Effector memory CD4-positive, alpha-beta T cell (primary cell): ENCODE data around the gene BPHL.
"Not testable (repeated sequence)": the region's sequence is repeated elsewhere in the genome, so short reads cannot be mapped to it uniquely, and the experiment has no call there.

ENCODE experiments used
- DNase-seq, 3 donors: peaks; one replicate each; pipeline ENCODE4 v3.0.0-alpha.2; 2020
- H3K27ac ChIP-seq: 2 replicates; pipeline ENCODE4 v1.7.0; 2013; ENCODE audit warnings: mild to moderate bottlenecking, low read length, moderate library complexity; ENCODE audit not compliant: insufficient read depth, poor library complexity, severe bottlenecking
- H3K27me3 ChIP-seq: replicated peaks from 2 replicates; pipeline ENCODE4 v1.7.0; 2013; ENCODE audit warnings: mild to moderate bottlenecking, low read length; ENCODE audit not compliant: insufficient read depth, control insufficient read depth, poor library complexity, severe bottlenecking
- H3K36me3 ChIP-seq: 2 replicates; pipeline ENCODE4 v1.7.0; 2013; ENCODE audit warnings: mild to moderate bottlenecking, low read length, moderate library complexity; ENCODE audit not compliant: control insufficient read depth, insufficient read depth
- H3K4me1 ChIP-seq: 2 replicates; pipeline ENCODE4 v1.7.0; 2013; ENCODE audit warnings: low read length, mild to moderate bottlenecking; ENCODE audit not compliant: control insufficient read depth, insufficient read depth, poor library complexity, severe bottlenecking
- H3K4me3 ChIP-seq: 2 replicates; pipeline ENCODE4 v1.7.0; 2013; ENCODE audit warnings: low read length, low read depth, mild to moderate bottlenecking; ENCODE audit not compliant: insufficient read depth, poor library complexity, severe bottlenecking
- H3K9me3 ChIP-seq: 2 replicates; pipeline ENCODE4 v1.7.0; 2013; ENCODE audit warnings: mild to moderate bottlenecking, low read length, moderate library complexity; ENCODE audit not compliant: control insufficient read depth

The BPHL gene

DNA sequence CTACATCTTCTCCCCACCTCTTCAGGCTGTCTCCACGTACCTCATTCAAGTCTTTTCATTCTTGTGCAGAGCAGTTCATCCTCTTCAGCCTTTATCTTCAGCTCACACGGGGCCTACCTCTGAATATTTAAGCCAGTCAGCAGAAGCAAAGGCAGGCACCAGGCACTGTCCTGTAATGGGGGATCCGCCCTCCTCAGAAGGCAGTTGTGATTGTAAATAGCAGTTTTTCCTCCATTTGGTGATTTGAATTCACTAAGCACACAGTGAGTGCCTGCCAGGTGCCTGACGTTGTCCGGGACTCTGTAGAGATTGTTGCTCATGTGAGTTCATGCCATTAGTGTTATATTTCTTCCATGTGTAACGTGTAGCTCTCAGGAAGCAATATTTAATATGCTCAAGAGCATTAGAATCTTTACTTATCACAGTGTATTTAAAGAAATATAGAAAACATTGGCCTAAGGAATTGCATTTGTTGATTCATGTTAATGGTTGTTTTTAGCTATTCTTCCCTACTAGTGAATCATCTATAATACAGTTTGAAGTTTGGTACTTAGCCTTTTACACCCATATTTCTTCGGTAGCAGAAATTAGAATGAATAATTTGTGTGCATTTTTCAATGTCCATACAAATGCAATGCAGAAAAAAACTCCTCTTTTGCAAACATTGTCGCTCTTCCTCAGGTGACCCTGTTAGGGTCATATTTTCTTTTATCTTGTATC, 17.9 kb downstream of the BPHL start:
- no peak for DNase-seq

GRCh38 chr6:3137057-3137777, 18.7 kb downstream of the BPHL start:
- Histone ChIP-seq H3K4me3 (no peak overlapping the region), H3K9me3 (no peaks in the 10 kb centered on the region), H3K36me3 (no peaks in the 10 kb centered on the region), H3K4me1 (no peaks in the 10 kb centered on the region), H3K27me3 (no peaks in the 10 kb centered on the region), H3K27ac (no peak overlapping the region)
- DNase-seq: no peak

More for the DNA sequence above, 17.9 kb downstream of the BPHL start:
- Histone ChIP-seq H3K4me3 (no peak overlapping the region), H3K27ac (no peak overlapping the region), H3K9me3 (no peaks in the 10 kb centered on the region), H3K36me3 (no peaks in the 10 kb centered on the region), H3K4me1 (no peaks in the 10 kb centered on the region), H3K27me3 (no peaks in the 10 kb centered on the region)

DNA sequence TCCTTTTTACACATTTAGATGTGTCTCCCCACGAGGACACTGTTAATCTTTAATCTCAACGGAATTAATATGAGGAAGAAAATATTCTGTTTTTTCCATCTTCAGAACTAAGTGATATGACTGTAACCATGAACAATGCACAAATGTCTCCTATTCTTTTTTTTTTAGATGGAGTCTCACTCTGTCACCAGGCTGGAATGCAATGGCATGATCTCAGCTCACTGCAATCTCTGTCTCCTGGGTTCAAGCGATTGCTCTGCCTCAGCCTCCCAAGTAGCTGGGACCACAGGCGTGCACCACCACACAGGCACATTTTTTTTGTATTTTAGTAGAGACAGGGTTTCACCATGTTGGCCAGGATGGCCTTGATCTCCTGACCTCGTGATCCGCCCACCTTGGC, 19.4 kb downstream of the BPHL start:
- H3K27me3 ChIP-seq, H3K36me3 ChIP-seq, DNase-seq, H3K4me1 ChIP-seq, H3K4me3 ChIP-seq, H3K27ac ChIP-seq, H3K9me3 ChIP-seq: not testable (repeated sequence)

- H3K4me1 ChIP-seq: no peaks in the 10 kb centered on the region
- H3K36me3 ChIP-seq: no peaks in the 10 kb centered on the region
- no peaks in the 10 kb centered on the region for H3K9me3 ChIP-seq
- no peak overlapping the region for H3K4me3 ChIP-seq
- no peaks in the 10 kb centered on the region for H3K27me3 ChIP-seq
- no peak overlapping the region for H3K27ac ChIP-seq
- no peak for DNase-seq
Observed at GRCh38 chr6:3138341-3138740, 19.8 kb downstream of the BPHL start.

DNA sequence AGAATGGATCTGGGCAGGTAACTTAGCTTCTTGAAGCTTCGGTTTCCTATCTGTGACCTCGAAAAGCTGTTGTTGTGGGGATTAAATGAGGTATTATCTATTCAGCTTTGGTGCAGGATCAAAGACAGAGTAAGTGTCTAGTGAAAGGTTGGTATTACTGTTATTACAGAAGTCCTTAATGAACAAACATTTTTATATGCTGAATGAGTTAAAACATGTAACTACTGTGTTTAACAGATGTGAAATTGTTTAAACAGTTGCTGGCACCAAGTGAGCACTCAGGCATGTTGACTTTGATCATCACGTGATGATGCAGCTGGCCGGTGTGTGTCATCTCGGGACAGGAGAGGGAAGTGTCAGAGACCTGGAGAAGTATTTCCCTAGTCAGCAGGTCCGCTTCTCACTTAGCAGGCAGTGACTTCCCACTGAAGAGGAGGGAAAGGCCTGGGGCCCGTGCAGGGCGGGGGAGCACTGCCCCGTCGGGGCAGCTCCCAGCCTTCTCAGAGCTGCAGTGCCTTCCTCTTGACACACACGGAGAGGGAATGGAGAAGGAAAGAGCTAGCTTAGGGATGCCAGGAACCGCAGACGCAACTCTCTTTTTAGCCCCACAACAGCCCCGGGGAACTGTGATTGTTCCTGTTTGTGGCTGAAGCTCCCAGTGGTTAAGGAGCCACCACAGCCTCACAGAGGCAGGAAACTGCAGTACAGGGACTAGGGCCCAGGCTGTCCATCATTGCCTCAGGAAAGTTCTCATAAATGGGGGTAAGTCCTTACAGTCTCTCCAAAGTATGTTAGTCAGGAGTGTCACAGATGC, 20.8 kb downstream of the BPHL start:
- no peak for DNase-seq
- Histone ChIP-seq H3K4me1 (no peaks in the 10 kb centered on the region), H3K27me3 (no peaks in the 10 kb centered on the region), H3K4me3 (no peak overlapping the region), H3K9me3 (no peaks in the 10 kb centered on the region), H3K36me3 (no peaks in the 10 kb centered on the region), H3K27ac (no peak overlapping the region)

DNA sequence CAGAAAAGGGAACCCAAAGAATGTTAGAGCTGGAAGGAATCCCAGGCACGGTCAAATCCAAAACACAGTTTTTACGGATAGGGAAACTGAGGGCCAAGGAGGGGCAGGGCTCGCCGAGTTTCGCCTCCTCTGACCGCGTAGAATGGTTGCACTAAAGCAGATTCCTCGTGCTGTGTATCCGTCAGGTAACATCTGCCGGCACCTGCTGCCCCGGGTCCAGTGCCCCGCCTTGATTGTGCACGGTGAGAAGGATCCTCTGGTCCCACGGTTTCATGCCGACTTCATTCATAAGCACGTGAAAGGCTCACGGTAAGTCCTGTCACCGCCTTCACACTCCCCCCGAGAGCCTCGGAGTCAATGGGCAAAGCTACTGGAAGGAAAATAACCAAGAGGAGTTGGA, 21.7 kb downstream of the BPHL start:
- no peaks in the 10 kb centered on the region for H3K4me1 ChIP-seq
- H3K27ac ChIP-seq: no peak overlapping the region
- H3K27me3 ChIP-seq: no peaks in the 10 kb centered on the region
- no peaks in the 10 kb centered on the region for H3K36me3 ChIP-seq
- DNase-seq: no peak
- no peaks in the 10 kb centered on the region for H3K9me3 ChIP-seq
- H3K4me3 ChIP-seq: no peak overlapping the region

DNA sequence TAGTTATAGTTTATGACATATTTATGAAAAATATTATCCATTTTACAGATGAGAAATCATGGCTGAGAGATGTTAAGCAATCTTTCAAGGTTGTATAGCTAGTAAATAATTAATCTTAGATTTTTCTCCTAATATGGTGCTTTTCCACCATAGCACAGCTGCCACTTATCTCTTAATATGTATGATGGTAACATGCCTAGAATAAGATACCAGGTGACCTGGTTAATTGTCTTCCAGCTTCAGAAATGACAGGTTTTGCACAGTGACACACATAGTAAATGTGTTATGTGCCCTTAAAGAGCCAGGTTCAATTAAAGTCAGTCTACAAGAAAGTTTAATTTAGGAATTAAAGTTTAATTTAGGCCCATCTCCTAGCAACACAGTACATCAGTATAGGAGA, 24.0 kb downstream of the BPHL start:
- no peak overlapping the region for H3K27ac ChIP-seq
- no peaks in the 10 kb centered on the region for H3K27me3 ChIP-seq
- H3K4me1 ChIP-seq: no peaks in the 10 kb centered on the region
- DNase-seq: no peak
- no peak overlapping the region for H3K4me3 ChIP-seq
- no peaks in the 10 kb centered on the region for H3K9me3 ChIP-seq
- no peaks in the 10 kb centered on the region for H3K36me3 ChIP-seq

DNA sequence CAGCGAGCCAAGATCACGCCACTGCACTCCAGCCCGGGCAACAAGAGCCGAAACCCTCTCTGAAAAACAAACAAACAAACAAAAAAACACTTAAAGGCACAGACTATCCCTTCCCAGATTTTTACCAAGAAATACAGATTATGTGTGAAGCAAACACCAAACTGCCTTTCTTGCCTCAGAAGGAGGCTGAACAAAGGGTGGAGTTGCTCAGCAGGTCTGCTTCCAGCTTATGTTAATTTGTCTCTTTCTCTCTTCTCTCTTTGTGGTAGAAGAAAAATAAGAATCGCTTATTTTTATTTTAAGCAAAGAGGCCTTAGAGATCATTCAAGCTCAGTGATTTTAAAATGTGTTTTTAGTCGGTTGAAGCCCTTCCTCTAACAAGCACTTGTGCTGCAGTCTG, 24.6 kb downstream of the BPHL start:
- Histone ChIP-seq H3K27ac (no peak overlapping the region), H3K27me3 (no peaks in the 10 kb centered on the region), H3K4me3 (no peak overlapping the region), H3K36me3 (no peaks in the 10 kb centered on the region), H3K9me3 (no peaks in the 10 kb centered on the region), H3K4me1 (no peaks in the 10 kb centered on the region)
- no peak for DNase-seq

DNA sequence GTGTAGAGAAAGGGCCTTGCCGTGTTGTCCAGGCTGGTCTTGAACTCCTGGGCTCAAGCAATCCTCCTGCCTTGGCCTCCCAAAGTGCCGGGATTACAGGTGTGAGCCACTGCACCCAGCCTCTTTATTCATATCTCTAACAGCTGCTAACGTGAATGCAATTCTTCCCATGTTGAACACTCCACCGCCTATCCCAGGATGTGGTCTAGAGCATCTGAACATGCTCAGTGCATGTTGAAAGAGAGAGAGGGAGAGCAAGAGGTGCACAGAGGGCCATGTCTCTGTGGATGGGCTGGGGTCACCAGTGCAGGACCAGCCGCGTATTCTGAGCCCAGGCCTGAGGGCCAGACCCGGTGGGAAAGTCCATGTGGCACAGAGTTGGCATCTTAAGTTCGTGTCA, 26.1 kb downstream of the BPHL start:
- Histone ChIP-seq H3K36me3 (no peaks in the 10 kb centered on the region), H3K27me3 (no peaks in the 10 kb centered on the region), H3K9me3 (no peaks in the 10 kb centered on the region), H3K27ac (no peak overlapping the region), H3K4me1 (no peaks in the 10 kb centered on the region), H3K4me3 (no peak overlapping the region)
- no peak for DNase-seq
